Upper lobe of right lung (tissue), 1 donor: Measurements from ENCODE around the gene TGM1. TPM values are rescaled to one million over a fixed set of nuclear protein-coding genes. Genes with fewer than 3 reads are reported as not detected.

Source experiments
- ATAC-seq: fragments of 200-7000 bp; cut with Tn5 transposase; one replicate; pipeline ENCODE4 v1.9.1; 2020; ENCODE audit warnings: mild to moderate bottlenecking, moderate library complexity
- DNase-seq: peaks from one replicate; pipeline ENCODE4 v3.0.0-alpha.2; 2020
- H3K27ac ChIP-seq: fragments of 200-600 bp; one replicate; pipeline ENCODE4 v1.8.0; 2022
- H3K27me3 ChIP-seq: fragments of 200-600 bp; one replicate; pipeline ENCODE4 v1.8.0; 2022; ENCODE audit warnings: mild to moderate bottlenecking
- H3K36me3 ChIP-seq: fragments of 200-600 bp; one replicate; pipeline ENCODE4 v1.8.0; 2022
- H3K4me1 ChIP-seq: fragments of 200-600 bp; one replicate; pipeline ENCODE4 v1.8.0; 2022
- H3K4me3 ChIP-seq: fragments of 200-600 bp; one replicate; pipeline ENCODE4 v1.8.0; 2022; ENCODE audit warnings: mild to moderate bottlenecking
- H3K9me3 ChIP-seq: fragments of 200-600 bp; one replicate; pipeline ENCODE4 v1.8.0; 2022
- CTCF ChIP-seq: fragments of 200-600 bp; IDR thresholded peaks from one replicate; pipeline ENCODE4 v1.8.0; 2022; ENCODE audit warnings: antibody characterized with exemption
- intact Hi-C: fragments of 100-400 bp; cut with DNase I; formaldehyde crosslinking; loops from one replicate; pipeline ENCODE4 v1.11.0; 2022
- total RNA-seq: library from RNA; stranded (reverse); fragmentation: NEBNext Ultra II Directional; extraction: Animal tissue kit (Norgen Biotek cat#: 25700); gene quantifications from one replicate; pipeline ENCODE4 v1.2.1, GENCODE V29; 2021
- donor health status: DM: no; HTN: yes; CAD: no; lungs with severe emphysema.

Gene TGM1
- total RNA-seq, 1 donor from 2014 or later, result 12.3 TPM

GRCh38 chr14:24234095-24235005 lies 28.6 kb downstream of the TGM1 start:
- peaks cover 43% of the 10 kb centered on the region for H3K36me3 ChIP-seq
- intact Hi-C loops, result no loop called here
- H3K27me3 ChIP-seq, result no peaks in the 10 kb centered on the region
- H3K27ac ChIP-seq, result peak overlapping the region; percentile 6
- H3K4me3 ChIP-seq, result no peak overlapping the region
- DNase-seq (no peak), ATAC-seq (no peak)
- H3K4me1 ChIP-seq, result peaks cover 34% of the 10 kb centered on the region
- H3K9me3 ChIP-seq, result no peaks in the 10 kb centered on the region
- no peak for TF ChIP-seq CTCF

- peaks cover 34% of the 10 kb centered on the region for H3K36me3 ChIP-seq
- intact Hi-C loops, result no loop called here
- H3K4me1 ChIP-seq, result peaks cover 25% of the 10 kb centered on the region
- peak overlapping the region; percentile 91 for H3K27ac ChIP-seq
- H3K27me3 ChIP-seq, result no peaks in the 10 kb centered on the region
- H3K9me3 ChIP-seq, result no peaks in the 10 kb centered on the region
- ATAC-seq, result no peak
- no peak for DNase-seq
- H3K4me3 ChIP-seq, result peak overlapping the region; percentile 80
- TF ChIP-seq CTCF, result no peak
These were observed 29.5 kb downstream of the TGM1 start for GRCh38 chr14:24233538-24233866.

- peaks cover 34% of the 10 kb centered on the region for H3K36me3 ChIP-seq
- H3K27me3 ChIP-seq, result no peaks in the 10 kb centered on the region
- H3K4me3 ChIP-seq, result peak within 1 kb of the TSS; percentile 80
- intact Hi-C loops, result no loop called here
- ATAC-seq (peak; percentile 82), DNase-seq (no peak)
- peak within 1 kb of the TSS; percentile 91 for H3K27ac ChIP-seq
- H3K9me3 ChIP-seq, result no peaks in the 10 kb centered on the region
- H3K4me1 ChIP-seq, result peaks cover 25% of the 10 kb centered on the region
- TF ChIP-seq CTCF, result no peak
These were observed 30.1 kb downstream of the TGM1 start, which contains the start of gene GMPR2 for GRCh38 chr14:24232645-24233537. TSS of gene GMPR2 (plus strand) at chr14:24232929. CDS start at chr14:24233254, 325 bp downstream.

- intact Hi-C loops, result no loop called here
- peak; percentile 93 for ATAC-seq
- Histone ChIP-seq H3K27me3 (no peaks in the 10 kb centered on the region), H3K4me1 (peaks cover 25% of the 10 kb centered on the region), H3K36me3 (peaks cover 34% of the 10 kb centered on the region), H3K9me3 (no peaks in the 10 kb centered on the region), H3K4me3 (peak within 1 kb of the TSS; percentile 80), H3K27ac (peak within 1 kb of the TSS; percentile 91)
- DNase-seq, result peak; percentile 94
- TF ChIP-seq CTCF, result no peak
These were observed 30.8 kb downstream of the TGM1 start, which contains the start of gene NEDD8 for GRCh38 chr14:24232121-24232644. TSS of gene NEDD8 (minus strand) at chr14:24232367. CDS start at chr14:24232267, 100 bp downstream.

GRCh38 chr14:24231263-24232120 lies 31.5 kb downstream of the TGM1 start:
- TF ChIP-seq CTCF, result no peak
- no peaks in the 10 kb centered on the region for H3K9me3 ChIP-seq
- intact Hi-C loops, result no loop called here
- peaks cover 25% of the 10 kb centered on the region for H3K4me1 ChIP-seq
- H3K27ac ChIP-seq, result peak overlapping the region; percentile 91
- H3K4me3 ChIP-seq, result peak overlapping the region; percentile 80
- DNase-seq, result no peak
- peaks cover 28% of the 10 kb centered on the region for H3K36me3 ChIP-seq
- H3K27me3 ChIP-seq, result no peaks in the 10 kb centered on the region
- peak; percentile 1 for ATAC-seq
